ENCODE data around the gene GSTK1. TPM values are rescaled to one million over a fixed set of nuclear protein-coding genes. Genes with fewer than 3 reads are reported as not detected.

GSTK1 gene
- total and polyA plus RNA-seq, 9 of the 15 experiments (the other 6 are each of a cell fraction or from before 2014, with no cell fraction given) = 155 to 441 (median 233) TPM

DNA sequence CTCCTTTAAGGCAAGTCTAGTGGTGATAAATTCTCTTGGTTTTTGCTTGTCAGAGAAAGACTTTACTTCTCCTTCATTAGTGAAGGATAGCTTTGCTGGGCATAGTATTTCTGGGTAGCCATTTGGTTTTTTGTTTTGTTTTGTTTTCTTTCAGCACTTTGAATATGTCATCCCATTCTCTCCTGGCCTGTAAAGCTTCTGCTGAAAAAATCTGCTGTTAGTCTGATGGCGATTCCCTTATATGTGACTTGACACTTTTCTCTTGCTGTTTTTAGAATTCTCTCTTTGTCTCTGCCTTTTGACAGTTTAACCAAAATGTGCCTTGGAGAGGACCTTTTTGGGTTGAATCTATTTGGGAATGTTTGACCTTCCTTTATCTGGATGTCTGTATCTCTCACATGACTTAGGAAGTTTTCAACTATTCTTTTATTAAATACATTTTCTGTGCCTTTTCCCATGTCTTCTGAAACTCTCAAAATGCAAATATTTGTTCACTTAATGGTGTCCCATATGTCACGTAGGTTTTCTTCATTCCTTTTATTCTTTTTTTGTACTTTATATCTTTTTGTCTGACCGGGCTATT, 26.7 kb upstream of the GSTK1 start:
- WGBS (ENCODE audit: insufficient coverage, low coverage, missing lambda C conversion rate) = 0% methylated on average over 3 of the region's 3 CpGs
- Histone ChIP-seq H3K27ac (ENCODE audit: extremely low read depth, low read depth, low read length) (no peak overlapping the region), H3K36me3 (ENCODE audit: control insufficient read depth, insufficient read depth, low read length) (no peaks in the 10 kb centered on the region), H3K4me1 (replicated peaks in 1 of 2; ENCODE audit: control insufficient read depth in 2 of 2, insufficient read depth in 2 of 2, low read length in 2 of 2) (no peaks in the 10 kb centered on the region), H3K9me3 (replicated peaks; ENCODE audit: control insufficient read depth, insufficient read depth, low read depth, low read length) (peaks cover 3% of the 10 kb centered on the region), H3K4me3 (no peak overlapping the region), H2AFZ (ENCODE audit: low read depth, low read length) (no peak overlapping the region), H3K4me2 (ENCODE audit: insufficient read depth, low read length) (no peak overlapping the region), H4K20me1 (replicated peaks; ENCODE audit: control insufficient read depth, insufficient read depth, low read length) (no peaks in the 10 kb centered on the region), H3K27me3 (ENCODE audit: control insufficient read depth in 2 of 2, insufficient read depth in 2 of 2, low read length in 2 of 2) (no peaks in the 10 kb centered on the region), H3K79me2 (ENCODE audit: control insufficient read depth, insufficient read depth, low read length) (no peaks in the 10 kb centered on the region), H3K9me1 (ENCODE audit: control insufficient read depth, insufficient read depth, low read length) (no peaks in the 10 kb centered on the region), H3K9ac (ENCODE audit: insufficient read depth in 1 of 2, low read depth in 2 of 2, low read length in 2 of 2) (no peak overlapping the region)
- no peak for FAIRE-seq
- no peak for DNase-seq (ENCODE audit: extremely low read depth in 1 of 4, low spot score in 3 of 4)
- no TSS peak for BruUV-seq (replicated peaks)
- ChIA-PET POLR2A (no interaction called here), CTCF (ENCODE audit: low intra/inter-chr PET ratio) (no interaction called here)
- TF ChIP-seq TEAD1 (CRISPR knock-in tag; IDR thresholded peaks at IDR 0.05) (no peak), MAFG (tag; conservative IDR thresholded peaks at IDR 0.05) (peak; percentile 13; the same call in 1 of the 2 replicates), CBX5 (IDR thresholded peaks at IDR 0.05; ENCODE audit: borderline replicate concordance, low read depth) (peak; percentile 57; the same call in 1 of the 2 replicates), TRIM28 (IDR thresholded peaks at IDR 0.05) (peak; percentile 87)
- TF ChIP-seq, protein P1, sequence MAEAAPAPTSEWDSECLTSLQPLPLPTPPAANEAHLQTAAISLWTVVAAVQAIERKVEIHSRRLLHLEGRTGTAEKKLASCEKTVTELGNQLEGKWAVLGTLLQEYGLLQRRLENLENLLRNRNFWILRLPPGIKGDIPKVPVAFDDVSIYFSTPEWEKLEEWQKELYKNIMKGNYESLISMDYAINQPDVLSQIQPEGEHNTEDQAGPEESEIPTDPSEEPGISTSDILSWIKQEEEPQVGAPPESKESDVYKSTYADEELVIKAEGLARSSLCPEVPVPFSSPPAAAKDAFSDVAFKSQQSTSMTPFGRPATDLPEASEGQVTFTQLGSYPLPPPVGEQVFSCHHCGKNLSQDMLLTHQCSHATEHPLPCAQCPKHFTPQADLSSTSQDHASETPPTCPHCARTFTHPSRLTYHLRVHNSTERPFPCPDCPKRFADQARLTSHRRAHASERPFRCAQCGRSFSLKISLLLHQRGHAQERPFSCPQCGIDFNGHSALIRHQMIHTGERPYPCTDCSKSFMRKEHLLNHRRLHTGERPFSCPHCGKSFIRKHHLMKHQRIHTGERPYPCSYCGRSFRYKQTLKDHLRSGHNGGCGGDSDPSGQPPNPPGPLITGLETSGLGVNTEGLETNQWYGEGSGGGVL (CRISPR knock-in tag; IDR thresholded peaks at IDR 0.05) = no peak
- TF ChIP-seq, protein P2, sequence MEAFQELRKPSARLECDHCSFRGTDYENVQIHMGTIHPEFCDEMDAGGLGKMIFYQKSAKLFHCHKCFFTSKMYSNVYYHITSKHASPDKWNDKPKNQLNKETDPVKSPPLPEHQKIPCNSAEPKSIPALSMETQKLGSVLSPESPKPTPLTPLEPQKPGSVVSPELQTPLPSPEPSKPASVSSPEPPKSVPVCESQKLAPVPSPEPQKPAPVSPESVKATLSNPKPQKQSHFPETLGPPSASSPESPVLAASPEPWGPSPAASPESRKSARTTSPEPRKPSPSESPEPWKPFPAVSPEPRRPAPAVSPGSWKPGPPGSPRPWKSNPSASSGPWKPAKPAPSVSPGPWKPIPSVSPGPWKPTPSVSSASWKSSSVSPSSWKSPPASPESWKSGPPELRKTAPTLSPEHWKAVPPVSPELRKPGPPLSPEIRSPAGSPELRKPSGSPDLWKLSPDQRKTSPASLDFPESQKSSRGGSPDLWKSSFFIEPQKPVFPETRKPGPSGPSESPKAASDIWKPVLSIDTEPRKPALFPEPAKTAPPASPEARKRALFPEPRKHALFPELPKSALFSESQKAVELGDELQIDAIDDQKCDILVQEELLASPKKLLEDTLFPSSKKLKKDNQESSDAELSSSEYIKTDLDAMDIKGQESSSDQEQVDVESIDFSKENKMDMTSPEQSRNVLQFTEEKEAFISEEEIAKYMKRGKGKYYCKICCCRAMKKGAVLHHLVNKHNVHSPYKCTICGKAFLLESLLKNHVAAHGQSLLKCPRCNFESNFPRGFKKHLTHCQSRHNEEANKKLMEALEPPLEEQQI (IDR thresholded peaks at IDR 0.05) = no peak
- no peak for ATAC-seq
- intact Hi-C loops (cut with micrococcal nuclease) (no loop called here), in situ Hi-C loops (cut with MboI) (no loop called here)

Measured in K562 (cell line).